NCI-H446 (cell line): ENCODE measurements around the gene TNFRSF12A.

ENCODE experiments used
- DNase-seq, 2 experiments: peaks; one replicate each; lab custom pipeline; 2025; lab: John Stamatoyannopoulos, UW

Gene TNFRSF12A

GRCh38 chr16:3020247-3020603, at the start of gene TNFRSF12A:
TSS of gene TNFRSF12A (plus strand) at chr16:3020368. CDS start at chr16:3020398, 30 bp downstream.
- peak; percentile 45 to 84 for DNase-seq

- no peak for DNase-seq
Observed at GRCh38 chr16:2970563-2970962, 49.6 kb upstream of the TNFRSF12A start.

GRCh38 chr16:2971134-2971984, 48.8 kb upstream of the TNFRSF12A start:
- DNase-seq: no peak

- no peak for DNase-seq
Observed at GRCh38 chr16:2971985-2972784, 48.0 kb upstream of the TNFRSF12A start.

GRCh38 chr16:2973093-2973492, 47.1 kb upstream of the TNFRSF12A start:
- peak in 1 of 2 experiments; percentile 40 for DNase-seq

- peak in 1 of 2 experiments; percentile 30 for DNase-seq
Observed at GRCh38 chr16:2973605-2974318, 46.4 kb upstream of the TNFRSF12A start.

GRCh38 chr16:2974319-2975056, 45.7 kb upstream of the TNFRSF12A start:
- no peak for DNase-seq

GRCh38 chr16:2975161-2975795, 44.9 kb upstream of the TNFRSF12A start:
- no peak for DNase-seq

GRCh38 chr16:2976201-2976600, 44.0 kb upstream of the TNFRSF12A start:
- DNase-seq: peak in 1 of 2 experiments; percentile 22

- DNase-seq: no peak
Observed at GRCh38 chr16:2976673-2977072, 43.5 kb upstream of the TNFRSF12A start.

GRCh38 chr16:2977440-2977839, 42.7 kb upstream of the TNFRSF12A start:
- peak in 1 of 2 experiments; percentile 51 for DNase-seq

GRCh38 chr16:2979669-2980226, 40.4 kb upstream of the TNFRSF12A start:
- DNase-seq: no peak

GRCh38 chr16:2980227-2981176, 39.7 kb upstream of the TNFRSF12A start, which contains the start of gene PKMYT1:
TSS of gene PKMYT1 (minus strand) at chr16:2980446. CDS start at chr16:2979657, 789 bp downstream.
- DNase-seq: peak; percentile 75 to 91

- no peak for DNase-seq
Observed at GRCh38 chr16:2981177-2981898, 38.8 kb upstream of the TNFRSF12A start.

- DNase-seq: no peak
Observed at GRCh38 chr16:2981899-2982250, 38.3 kb upstream of the TNFRSF12A start.

GRCh38 chr16:2982402-2982801, 37.8 kb upstream of the TNFRSF12A start:
- DNase-seq: no peak

- peak; percentile 22 to 79 for DNase-seq
Observed at GRCh38 chr16:2983706-2984136, 36.4 kb upstream of the TNFRSF12A start.

GRCh38 chr16:2985462-2985861, 34.7 kb upstream of the TNFRSF12A start:
- peak; percentile 53 to 59 for DNase-seq

GRCh38 chr16:2985893-2986355, 34.2 kb upstream of the TNFRSF12A start:
- peak; percentile 72 to 91 for DNase-seq
